GM10248 (cell line): ENCODE data around the gene SLC30A4.

Experiments
- CTCF ChIA-PET: fragments of 300-600 bp; sonication (Branson Sonifier 250); formaldehyde crosslinking; extraction: SDS; loops from one replicate; lab custom pipeline; 2021; ENCODE audit warnings: antibody characterized with exemption; lab: Yijun Ruan, JAX
- POLR2A ChIA-PET: fragments of 350-650 bp; sonication (Branson Sonifier 250); formaldehyde crosslinking; extraction: SDS; loops from one replicate; lab custom pipeline; 2020; ENCODE audit warnings: antibody characterized with exemption; lab: Yijun Ruan, JAX
- DNase-seq: peaks from one replicate; pipeline ENCODE4 v3.0.0; 2012; ENCODE audit errors: extremely low spot score
- TF ChIP-seq, protein P1 (sequence below): IDR thresholded peaks from 2 replicates; pipeline ENCODE4 v1.5.1; 2012; ENCODE audit warnings: mild to moderate bottlenecking, low read depth; ENCODE audit errors: extremely low read depth, missing control alignments, control extremely low read depth

Gene SLC30A4

GRCh38 chr15:45429941-45430792, 92.4 kb downstream of the SLC30A4 start:
- DNase-seq, result peak; percentile 90
- ChIA-PET CTCF (interaction anchor here (0.6 to 5.6 kb wide), 43 partner anchors 9 to 266 kb away, joined by 3 to 120 read pairs (median 5); partner anchors contain the start of gene BLOC1S6), POLR2A (no interaction called here)
- TF ChIP-seq, protein P1, sequence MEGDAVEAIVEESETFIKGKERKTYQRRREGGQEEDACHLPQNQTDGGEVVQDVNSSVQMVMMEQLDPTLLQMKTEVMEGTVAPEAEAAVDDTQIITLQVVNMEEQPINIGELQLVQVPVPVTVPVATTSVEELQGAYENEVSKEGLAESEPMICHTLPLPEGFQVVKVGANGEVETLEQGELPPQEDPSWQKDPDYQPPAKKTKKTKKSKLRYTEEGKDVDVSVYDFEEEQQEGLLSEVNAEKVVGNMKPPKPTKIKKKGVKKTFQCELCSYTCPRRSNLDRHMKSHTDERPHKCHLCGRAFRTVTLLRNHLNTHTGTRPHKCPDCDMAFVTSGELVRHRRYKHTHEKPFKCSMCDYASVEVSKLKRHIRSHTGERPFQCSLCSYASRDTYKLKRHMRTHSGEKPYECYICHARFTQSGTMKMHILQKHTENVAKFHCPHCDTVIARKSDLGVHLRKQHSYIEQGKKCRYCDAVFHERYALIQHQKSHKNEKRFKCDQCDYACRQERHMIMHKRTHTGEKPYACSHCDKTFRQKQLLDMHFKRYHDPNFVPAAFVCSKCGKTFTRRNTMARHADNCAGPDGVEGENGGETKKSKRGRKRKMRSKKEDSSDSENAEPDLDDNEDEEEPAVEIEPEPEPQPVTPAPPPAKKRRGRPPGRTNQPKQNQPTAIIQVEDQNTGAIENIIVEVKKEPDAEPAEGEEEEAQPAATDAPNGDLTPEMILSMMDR, result peak; percentile 98
